HG02970 (cell line): ENCODE results near the gene BBOX1.
"Not testable (repeated sequence)": the region's sequence is repeated elsewhere in the genome, so short reads cannot be mapped to it uniquely, and the experiment has no call there.

Experiments
- ATAC-seq: cut with Tn5 transposase; IDR thresholded peaks from one replicate; pipeline ENCODE4 v1.9.1; 2021; ENCODE audit warnings: mild to moderate bottlenecking, moderate library complexity, moderate number of reproducible peaks; ENCODE audit not compliant: unreplicated experiment, low FRiP score

BBOX1 gene

DNA sequence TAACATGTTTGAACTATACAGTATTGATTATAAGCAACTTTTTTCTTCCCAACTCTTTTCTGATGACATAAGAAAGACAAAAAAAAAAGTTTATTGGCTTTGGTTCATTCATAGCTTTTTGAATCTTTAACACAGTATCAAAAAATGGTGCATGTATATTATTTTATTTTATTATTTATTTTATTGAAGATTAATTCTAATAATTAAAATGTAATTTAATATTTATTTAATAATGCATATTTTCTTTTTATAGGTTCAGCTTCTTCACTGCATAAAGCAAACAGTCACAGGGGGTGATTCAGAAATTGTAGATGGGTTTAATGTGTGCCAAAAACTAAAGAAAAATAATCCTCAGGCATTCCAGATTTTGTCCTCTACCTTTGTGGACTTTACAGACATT lies 78.8 kb downstream of the BBOX1 start:
- no peak for ATAC-seq

DNA sequence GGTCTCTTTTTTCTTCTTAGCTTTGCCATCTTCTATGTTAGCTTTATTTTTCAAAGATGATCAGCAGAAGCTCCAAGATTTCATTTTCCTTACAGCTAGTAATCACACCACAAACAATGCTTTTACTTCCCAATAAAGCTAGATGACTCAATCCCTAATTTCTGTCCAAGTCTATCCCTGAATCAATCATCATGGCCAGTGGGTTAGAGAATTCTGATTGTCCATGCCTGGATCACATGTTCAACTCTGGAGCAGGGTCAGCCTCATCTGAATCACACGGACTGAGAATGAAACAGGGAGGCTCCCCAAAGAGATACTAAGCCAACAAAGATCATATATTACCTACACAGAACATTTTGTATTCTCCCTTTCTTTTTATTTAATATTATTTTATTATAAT lies 79.6 kb downstream of the BBOX1 start:
- ATAC-seq = no peak

DNA sequence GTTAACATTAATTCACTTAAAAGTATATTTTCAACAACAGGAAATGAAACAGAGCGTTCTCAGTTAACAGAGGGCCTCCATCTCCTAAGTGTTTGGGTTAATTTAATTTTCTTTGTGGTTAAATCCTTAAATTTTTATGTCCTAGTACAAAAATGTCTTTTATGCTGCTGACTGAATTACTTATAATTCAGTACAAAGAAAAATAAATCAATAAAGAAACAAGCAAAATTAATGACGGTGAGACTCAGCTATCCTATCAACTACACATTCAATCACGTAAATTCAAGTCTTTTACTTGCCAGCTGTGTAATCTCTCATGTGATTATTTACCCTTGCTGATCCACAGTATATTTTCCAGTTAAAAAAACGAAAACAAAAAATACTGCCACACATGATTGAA lies 81.4 kb downstream of the BBOX1 start:
- no peak for ATAC-seq

DNA sequence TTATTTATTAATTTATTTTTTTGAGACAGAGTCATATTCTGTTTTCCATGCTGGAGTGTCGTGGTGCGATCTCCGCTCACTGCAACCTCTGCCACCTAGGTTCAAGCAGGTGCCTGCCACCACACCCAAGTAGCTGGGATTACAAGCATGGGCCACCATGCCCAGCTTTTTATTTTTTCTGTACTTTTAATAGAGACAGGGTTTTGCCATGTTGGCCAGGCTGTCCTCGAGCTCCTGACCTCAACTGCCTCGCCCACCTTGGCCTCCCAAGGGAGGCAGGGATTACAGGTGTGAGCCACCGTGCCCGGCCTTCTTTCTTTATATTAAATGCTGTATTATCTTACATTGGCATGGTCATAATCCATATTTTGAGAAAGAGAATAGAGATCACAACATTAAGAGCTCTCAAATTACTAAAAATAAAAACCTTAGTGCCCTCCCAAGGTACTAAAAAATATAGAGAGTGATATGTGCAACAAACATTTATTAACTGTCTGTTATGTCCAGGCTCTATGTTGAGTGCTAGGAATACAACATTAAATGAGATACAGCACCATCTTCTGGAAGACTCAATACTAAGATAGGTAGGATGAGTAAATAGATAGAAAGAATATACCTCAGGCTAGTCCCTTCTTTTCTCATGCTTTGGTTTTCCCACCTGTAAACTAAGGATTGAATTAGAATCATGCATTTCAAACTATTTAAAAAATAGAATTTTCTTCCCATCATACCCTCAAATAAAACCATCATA lies 84.1 kb downstream of the BBOX1 start:
- no peak for ATAC-seq

DNA sequence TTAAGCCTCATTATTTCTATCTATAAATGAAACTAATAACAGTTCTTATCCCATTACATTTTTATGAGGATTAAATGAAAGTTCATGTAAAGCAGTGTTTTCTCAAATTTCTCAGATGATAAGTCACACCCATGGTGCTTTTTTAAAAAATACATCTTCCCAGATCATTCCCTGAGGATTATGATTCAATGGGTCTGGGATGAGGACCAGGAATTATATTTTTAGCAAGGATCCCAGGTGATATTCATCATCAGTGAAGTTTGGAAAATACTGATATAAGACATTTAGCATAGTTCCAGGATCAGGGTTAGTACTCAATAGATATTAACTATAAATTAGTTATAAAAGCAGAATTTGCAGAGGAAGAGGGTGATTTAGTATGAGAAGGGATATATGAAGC lies 89.1 kb downstream of the BBOX1 start:
- ATAC-seq = no peak

DNA sequence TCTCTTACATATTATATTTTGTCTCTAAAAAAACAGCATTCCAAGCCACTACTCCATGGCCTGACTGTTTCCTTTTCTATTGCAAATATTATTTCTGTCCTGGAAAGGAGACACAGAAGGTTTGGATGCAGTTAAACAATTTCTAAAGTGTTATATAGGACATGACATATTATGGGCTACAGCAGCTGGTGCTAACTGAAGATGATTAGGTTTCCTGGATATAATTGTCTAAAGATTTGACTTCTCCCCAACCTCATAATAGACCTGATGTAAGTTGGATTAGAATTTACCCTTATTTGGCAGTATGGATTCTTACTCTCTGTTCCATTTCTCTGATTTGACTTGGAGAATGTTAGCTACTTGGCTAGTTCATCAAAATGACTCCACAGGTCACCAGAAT lies 90.2 kb downstream of the BBOX1 start:
- ATAC-seq = no peak

DNA sequence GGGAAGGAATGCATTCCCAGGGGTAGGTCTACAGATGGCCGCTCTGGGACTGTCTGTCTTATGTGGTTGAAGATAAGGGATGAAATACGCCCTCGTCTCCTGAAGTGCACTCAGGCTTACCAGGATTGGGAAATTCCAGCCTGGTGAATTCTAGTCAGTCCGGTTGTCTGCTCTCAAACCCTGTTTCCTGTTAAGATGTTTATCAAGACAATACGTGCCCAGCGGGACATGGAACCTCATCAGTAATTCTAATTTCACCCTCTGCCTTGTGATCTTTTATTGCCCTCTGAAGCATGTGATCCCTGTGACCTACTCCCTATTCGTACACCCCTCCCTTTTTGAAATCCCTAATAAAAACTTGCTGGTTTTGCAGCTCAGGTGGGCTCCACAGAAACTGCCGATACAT lies 95.3 kb downstream of the BBOX1 start:
- ATAC-seq = not testable (repeated sequence)

DNA sequence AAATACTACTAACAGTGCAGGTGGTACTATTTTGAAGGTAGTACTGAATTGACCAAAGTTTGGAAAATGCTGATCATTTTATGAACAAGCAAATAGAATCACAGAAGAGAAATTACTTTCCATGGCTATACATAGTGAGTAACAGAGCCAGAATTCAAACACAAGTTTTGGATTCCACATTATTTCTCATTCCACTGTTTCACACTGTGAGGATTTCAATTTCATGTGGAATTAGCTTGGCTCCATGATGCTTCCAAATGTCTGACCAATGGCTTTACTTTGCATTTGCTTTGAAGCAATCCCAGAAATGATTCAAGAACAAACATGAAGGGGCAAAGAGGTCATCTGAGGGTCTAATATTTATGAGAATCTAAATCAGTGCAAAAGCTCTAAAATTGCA lies 98.1 kb downstream of the BBOX1 start:
- no peak for ATAC-seq

DNA sequence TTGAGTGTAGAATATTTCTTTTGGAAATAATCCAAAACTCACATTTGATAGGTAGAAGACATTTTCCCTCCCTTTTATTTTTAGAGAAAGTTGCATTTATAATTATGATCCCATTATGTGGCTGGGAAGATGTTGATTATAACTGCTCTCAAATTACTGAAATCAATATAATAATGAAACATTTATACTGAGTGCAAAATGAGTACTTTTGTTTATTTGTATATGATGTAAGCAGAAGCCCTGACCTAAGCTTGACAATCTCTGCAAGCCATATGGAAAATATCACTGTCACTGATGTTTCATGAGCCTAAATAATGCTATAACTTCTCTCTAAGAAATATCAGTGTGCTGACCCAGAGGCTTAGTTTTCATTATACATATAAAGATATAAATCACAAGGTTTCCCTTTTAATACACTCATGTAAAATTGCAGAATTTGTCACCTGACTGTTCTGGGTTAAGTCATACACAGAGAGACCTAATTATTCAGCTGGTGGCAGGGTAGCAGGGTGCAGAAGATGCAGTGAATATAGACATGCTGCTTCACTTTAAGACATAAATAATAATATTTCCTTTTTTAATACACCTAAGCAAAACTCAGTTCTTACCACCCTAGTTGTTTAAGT lies 99.2 kb downstream of the BBOX1 start:
- ATAC-seq = no peak

DNA sequence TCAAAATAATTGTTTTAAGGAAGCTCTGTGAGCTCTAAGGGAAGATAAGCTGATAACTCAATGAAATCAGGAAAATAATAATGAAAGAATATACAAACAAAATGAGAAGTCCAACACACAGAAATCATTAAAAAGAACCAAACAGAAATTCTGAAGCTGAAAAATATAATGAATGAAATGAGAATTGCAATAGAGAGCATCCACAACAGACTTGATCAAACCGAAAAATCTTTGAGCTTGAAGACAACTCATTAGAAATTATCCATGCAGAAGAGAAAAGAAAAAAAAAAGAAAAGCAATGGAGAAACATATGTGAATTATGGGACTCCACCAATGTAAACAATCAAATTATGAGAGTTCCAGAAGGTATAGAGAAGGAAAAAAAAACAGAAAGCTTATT lies 101.0 kb downstream of the BBOX1 start:
- no peak for ATAC-seq

DNA sequence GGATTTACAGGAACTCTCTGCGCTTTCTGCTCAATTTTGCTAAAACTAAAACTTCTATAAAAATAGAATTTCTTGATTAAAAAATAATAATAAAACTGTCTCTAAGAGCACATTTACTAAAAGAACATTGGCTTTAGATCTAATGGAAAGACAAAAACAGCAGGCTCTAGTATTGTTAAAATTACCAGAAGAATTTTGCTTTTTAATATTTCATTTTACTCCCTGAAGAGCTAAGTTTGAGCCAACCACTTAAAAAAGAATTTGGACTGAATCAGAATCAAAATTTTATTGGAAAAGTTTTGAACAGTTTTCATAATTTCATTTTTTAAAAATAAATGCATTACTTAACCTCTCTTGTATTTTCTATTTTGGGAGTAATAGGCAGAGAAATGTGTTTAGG lies 107.3 kb downstream of the BBOX1 start:
- ATAC-seq = no peak

DNA sequence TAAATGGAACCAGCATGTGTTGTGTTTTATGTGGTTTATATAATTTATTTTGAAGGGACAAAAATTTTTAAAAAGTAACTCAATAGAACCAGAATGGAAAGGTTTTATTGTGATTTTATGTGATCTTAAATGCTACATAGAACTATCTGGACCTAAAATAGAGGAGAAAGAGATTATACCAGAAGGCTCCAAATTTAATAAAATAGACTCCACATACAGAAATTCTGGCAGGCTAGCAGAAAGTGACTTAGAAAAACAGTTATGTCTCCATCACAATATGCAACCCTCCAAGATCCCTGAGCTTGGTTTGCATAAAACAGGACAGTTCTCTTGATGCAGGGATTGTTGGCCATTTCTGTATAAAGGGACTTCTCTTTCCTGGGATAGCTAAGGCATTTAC lies 107.9 kb downstream of the BBOX1 start:
- ATAC-seq = no peak

DNA sequence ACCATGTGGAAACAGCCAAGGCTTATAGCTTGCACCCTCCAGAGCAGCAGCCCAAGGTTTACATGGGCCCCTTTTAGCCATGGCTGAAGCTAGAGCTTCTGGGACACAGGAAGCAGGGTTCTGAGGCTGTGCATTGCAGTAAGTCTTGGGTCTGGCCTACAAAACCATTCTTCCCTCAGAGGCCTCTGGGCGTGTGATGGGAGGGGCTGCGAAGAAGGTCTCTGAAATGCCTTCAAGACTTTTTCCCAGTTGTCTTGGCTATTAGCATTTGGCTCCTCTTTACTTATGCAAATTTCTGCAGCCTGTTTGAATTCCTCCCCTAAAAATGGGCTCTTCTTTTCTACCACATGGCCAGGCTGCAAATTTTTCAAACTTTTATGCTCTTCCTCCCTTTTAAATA lies 109.5 kb downstream of the BBOX1 start:
- ATAC-seq = no peak

DNA sequence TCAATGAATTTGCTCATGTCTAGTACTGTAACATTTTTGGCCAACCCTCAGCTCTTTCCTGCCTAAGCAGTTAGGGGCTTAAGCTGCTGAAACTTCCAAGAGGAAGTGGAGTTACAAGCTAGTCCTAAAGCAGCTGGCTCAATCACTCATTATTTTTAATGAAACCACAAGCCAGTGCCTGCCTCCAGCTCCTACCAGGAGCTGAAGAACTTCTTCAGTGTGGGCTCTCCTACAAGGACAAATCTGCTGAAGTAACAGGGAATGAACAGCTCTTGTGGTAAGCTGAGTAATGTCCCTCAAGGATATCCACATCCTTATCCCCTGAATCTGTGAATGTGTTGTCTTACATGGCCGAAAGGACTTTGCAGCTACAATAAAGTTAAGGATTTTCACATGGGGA lies 112.5 kb downstream of the BBOX1 start:
- no peak for ATAC-seq

DNA sequence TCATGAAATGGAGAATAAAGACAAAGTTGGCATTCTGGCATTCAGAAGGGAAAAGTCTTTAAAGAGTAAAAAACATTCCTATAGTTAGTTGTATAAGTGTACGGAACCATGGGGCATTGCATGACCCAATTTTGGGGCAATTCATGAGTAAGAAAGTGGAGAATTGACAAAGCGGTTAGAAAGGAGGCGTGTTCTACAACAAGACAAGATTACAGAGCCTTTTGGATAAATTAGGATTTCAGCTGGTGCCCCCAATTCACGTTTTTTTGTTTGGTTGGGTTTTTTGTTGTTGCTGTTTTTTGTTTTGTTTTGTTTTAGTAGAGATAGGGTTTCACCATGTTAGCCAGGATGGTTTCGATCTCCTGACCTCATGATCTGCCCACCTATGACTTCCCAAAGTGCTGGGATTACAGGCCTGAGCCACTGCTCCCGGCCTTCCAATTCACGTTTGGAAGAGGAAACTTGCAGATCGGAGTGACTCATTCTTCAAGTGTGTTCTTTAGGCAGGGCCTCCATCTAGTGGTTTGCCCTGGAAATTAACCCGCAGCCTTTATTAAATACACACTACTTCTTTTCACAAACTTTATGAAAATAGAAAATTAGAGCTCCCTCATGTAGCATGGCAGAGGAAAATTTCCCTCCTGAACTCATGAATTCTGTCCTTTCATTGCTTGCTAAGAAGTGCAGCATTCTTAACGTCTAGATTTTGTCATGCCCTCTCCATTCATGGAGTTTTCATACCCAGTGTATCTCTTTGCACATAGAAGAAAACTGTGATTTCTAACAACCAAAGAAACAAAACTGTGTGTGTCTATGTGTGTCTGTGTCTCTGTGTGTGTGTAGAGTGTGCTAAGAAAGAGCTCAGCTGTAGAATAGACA lies 118.1 kb downstream of the BBOX1 start:
- no peak for ATAC-seq

DNA sequence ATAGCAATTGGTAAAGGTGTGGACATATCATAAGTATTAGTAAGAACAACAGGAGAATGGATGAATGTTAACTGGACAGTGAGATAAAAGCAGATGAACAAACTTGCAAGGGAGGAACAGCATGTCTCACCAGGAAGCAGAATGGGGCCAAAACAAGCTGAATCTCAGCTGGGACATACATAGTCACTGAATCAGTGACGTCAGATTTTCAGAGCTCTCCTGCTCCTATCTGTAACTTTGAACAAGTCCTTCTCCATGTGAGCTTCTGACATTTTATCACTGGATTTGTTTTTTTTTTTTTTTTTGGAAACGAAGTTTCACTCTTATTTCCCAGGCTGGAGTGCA lies 118.7 kb downstream of the BBOX1 start:
- ATAC-seq = no peak

DNA sequence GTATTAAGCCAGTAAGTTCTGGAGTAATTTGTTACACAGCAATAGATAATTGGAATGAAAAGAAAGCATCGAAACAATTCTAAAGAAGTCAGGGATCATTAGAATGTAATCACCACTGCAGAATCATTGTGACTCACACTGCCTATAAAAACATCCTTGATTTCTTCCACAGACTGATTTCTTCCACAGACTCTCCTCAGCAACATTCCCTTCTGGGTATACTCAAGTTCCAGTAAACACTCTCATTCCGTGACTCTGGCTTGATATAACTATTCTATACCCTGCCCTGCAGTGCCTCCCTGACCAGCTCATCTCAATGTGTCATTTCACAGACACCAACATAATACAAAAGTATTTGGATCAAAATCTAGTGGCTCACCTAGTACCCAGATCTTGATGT lies 120.5 kb downstream of the BBOX1 start:
- ATAC-seq = no peak

DNA sequence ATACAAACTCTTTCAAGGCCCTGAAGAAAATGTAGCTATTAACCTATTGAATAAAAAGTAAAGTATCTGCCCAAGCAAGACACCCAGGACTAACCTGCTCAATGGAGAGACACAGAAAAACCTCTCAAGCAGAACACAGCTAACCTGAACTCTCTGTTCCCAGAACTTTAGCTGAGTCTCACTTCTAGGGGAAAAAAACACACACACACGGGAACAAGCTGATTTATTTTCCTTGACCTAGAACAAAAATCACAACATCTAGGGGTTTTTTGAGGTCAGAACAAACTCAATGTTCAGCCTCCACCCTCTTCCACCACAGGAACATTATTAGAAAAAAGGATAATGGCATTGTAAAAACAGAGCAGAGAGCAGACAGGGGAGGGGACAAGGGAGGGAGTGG lies 121.6 kb downstream of the BBOX1 start:
- ATAC-seq = no peak

DNA sequence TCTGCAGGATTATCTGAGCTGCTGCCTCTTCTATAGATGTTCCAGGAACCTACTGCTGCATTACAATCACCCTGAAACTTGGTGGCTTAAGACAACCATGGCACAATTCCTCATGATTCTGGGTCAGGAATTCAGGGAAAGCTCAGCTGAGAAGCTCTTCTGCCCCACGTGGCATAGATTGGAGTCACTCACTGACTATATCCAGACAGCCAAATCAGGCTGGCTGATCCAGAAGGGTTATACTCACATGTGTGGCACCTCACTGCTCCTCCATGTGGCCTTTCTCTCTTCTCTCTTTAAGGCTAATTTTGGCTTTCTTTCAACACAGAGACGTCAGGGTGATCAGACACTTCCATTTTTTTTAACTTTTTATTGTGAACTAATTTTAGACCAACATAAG lies 125.5 kb downstream of the BBOX1 start:
- no peak for ATAC-seq

DNA sequence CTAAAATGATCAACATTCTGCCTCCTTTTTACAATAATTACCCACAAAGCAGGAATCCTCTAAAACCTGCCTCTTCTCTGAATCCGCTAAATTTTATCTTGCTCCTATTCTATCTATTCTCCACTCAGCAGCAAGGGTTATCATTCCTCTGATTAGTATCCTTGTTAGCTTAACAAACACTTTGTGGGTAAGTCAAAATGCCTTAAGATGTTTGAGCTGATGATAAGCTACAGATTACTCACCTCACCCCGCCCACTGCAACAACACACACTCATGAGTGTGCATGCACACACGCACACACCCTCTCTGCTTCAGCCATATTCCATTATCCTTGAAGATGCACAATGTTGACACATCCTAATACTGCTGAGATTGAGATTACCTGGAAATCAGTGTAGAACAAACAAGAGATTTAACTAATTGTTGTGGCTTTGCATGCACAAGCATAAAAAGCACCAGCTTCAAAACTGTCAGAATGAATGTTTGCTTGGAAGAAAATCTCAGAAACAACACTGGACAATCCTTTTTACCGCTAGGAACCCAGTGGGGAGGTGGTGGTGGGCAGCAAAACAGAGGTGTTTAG lies 130.9 kb downstream of the BBOX1 start:
- ATAC-seq = no peak

DNA sequence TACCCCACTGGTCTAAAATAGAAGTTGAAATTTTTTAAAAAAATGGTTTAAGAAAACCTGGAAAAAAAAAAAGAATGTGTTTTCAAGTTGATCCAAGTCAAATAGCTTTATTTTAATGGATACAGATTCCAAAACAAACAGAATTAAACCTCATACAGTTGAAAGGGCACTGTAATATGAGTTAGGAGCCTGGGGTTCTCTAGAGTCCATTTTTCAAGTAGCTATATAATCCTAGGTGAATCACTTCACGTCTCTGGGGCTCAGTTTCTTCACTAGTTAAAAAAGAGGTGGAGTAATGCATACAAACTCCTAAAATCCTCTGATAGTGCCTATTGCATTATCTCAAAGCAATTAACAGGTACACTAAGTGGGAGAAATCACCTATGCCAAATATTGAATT lies 132.9 kb downstream of the BBOX1 start:
- ATAC-seq = no peak
